HG03280 (cell line): Measurements from ENCODE around the gene SLC6A20.

Experiments used
- ATAC-seq: cut with Tn5 transposase; IDR thresholded peaks from one replicate; pipeline ENCODE4 v1.9.1; 2021; ENCODE audit warnings: mild to moderate bottlenecking, moderate library complexity; ENCODE audit not compliant: unreplicated experiment

The SLC6A20 gene

GRCh38 chr3:45802146-45802545, 5.8 kb upstream of the SLC6A20 start:
- no peak for ATAC-seq

DNA sequence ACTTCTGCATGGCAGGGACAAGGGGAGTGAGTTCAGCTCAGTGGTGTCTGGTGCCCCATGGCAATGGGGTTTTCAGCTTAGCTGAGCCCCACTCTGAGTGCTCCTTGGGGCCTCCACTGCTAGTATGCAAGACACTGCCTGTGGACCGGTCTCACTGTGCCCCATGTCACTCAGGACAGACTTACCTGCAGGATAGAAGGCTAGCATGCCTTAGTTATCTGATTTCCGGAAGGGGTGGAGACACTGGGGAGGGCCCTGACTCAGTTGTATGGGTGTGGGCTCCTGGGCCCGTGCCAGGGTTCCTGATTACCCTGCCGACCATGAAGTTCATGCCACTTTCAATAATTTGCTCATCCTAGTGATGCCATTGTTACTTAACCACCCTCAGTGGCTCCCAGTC, 4.3 kb upstream of the SLC6A20 start:
- ATAC-seq, result no peak

GRCh38 chr3:45799586-45799985, 3.2 kb upstream of the SLC6A20 start:
- ATAC-seq, result no peak

DNA sequence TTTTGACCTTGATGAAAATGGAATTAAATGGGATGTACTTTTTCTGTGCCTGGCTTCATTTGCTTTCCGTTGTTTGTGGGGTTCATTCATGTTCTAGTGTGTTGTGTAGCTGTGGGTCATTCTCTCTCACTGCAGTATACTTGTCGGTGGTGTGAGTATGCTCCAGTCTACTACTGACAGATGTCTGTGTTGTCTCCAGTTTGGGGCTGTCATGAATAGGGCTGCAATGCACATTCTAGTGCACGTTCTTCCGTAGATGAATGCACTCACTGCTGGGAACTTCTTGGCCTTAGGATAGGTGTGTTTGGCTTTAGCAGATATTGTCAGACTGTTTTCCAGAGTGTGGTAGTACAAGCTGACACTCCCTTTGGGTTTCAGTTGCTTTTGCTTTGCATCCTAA, 1.7 kb upstream of the SLC6A20 start:
- ATAC-seq, result no peak

GRCh38 chr3:45796902-45797637, 734 bp upstream of the SLC6A20 start:
- ATAC-seq, result no peak

GRCh38 chr3:45795509-45795881, 841 bp downstream of the SLC6A20 start:
- ATAC-seq, result no peak

DNA sequence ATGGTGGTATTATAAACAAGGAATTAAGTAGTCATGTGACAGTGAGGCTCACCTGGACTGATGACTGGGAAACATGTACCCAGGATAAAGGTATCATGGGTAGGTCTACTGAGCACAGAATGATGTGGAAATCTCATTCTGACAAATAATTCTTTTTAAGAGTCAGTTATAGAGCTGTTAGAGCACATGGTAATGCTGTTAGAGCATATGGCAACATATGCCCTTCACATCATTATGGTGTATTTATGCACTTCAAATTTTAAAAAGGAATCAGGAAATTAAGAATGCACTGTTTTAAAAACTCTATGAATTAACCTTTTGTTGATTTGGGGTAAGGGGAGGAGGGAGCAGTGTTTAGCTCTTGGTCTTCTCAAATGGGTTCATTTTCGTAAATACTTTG, 1.7 kb downstream of the SLC6A20 start:
- ATAC-seq, result no peak

DNA sequence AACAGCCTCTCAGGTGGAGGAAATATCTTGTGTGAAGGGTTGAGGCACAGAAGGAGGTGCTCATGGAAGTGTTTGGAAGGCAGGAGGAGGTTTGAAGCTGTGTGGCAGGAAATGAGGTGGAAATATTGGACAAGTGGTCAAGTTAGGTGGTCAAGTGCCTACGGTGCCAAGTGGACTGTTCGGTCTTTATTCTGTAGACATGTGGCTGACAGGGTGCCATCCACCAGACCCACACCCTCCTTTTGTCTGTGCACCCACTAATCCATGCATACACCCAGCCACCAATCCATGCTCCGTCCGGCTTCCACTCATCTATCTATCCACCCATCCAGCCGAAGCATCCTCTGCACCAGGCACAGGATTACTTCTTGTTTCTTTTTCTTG, 2.2 kb downstream of the SLC6A20 start:
- ATAC-seq, result no peak

DNA sequence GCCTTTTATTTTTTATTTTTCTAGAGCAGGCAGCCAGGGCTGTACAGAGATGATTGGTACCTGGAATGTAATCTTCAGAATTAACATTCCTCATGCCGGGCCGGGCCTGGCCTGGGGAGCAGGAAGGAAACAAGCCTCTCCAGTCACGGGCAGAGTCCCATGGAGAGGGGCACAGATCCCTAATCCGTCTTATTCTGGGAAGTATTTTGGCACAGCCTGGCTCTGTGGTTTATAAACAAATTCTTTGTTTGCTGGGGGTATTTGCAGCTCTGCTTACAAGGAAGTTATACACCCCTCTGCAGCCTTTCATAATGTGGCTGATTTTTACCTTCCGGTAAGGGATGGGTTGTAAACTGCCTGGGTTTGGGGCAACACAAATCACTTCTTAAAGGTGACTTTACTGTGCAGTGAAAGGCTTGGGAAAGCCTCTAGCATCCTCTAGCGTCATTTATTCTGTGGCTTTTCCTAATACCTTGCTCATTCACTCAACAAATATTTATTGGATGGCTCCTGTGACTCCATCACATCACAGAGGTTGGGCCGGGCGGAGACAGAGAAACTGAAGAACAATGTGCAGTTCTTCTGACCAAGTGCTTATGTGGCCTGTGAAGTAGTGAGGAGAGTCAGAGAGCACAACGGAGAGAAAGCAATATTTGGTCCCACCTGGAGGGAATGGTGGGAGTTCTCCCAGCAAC, 2.7 kb downstream of the SLC6A20 start:
- ATAC-seq, result no peak

DNA sequence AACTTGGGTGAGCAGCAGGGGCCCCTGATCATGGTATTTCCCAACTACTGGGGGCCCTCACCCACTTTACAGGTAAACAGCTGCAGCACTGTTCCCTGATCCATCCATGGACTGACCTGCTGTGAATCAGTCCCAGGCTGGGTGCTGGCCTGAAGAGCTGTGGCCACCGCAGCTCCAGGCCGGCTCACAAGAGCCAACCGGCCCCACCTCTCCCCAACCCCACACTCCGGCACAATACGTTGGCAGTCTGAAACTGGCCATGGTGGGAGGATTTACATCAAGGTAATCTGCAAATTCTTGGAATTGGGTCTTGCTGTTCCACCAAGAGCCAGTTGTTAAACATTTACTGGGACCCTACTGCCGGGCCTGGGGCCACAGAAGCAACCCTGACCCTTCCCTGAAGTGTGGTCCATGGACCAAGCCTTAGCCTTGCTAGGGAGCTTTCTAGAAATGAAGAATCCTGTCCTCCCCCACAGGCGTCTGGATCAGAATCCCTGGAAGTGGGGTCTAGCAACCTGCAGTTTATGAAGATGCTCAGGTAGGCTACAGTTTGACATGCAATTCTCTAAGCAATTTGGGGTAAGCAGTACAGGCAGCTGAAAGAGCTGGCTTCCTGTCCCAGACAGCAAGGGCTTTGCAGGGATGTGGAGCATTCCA, 3.7 kb downstream of the SLC6A20 start:
- no peak for ATAC-seq

GRCh38 chr3:45792036-45792435, 4.3 kb downstream of the SLC6A20 start:
- ATAC-seq, result no peak

- no peak for ATAC-seq
Observed at GRCh38 chr3:45790596-45790995, 5.7 kb downstream of the SLC6A20 start.

GRCh38 chr3:45789235-45789812, 7.0 kb downstream of the SLC6A20 start:
- ATAC-seq, result no peak

GRCh38 chr3:45787551-45787950, 8.8 kb downstream of the SLC6A20 start:
- ATAC-seq, result no peak

- ATAC-seq, result no peak
Observed at GRCh38 chr3:45786801-45787495, 9.4 kb downstream of the SLC6A20 start.

GRCh38 chr3:45785605-45786150, 10.7 kb downstream of the SLC6A20 start:
- ATAC-seq, result no peak

DNA sequence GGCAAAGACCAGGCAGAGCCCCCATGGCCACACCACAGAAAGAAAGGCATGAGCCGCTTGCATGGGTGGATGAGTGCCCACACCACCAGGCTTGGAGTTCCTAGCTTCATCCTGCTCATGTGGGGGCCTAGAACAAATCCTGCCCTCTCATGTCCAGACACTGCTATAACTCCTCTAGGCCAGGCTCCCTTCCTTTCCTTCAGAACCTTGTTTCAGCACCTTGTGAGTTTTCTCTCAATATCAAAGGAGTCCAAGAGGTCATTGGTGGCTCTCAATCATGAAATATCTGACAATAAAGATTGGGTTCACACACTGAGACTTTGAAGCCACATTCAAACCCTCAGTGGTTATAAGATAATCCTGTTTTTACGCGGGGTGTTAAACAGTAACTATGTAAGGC, 12.7 kb downstream of the SLC6A20 start:
- no peak for ATAC-seq

DNA sequence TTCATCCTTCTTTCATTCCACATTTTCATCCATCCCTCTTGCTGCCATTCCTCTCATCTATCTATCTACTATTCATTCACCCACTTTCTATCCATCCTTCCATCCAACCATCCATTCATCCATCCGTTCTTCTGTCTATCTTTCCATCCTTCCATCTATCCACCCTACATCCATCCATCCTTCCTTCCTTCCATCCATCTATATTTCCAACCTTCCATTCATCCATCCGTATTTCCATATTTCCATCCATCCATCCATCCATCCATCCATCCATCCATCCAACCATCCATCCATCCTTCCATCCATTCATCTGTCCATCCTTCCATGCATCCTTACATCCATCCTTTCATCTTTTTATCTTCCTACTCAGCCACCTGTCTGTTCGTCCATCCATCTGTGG, 14.0 kb downstream of the SLC6A20 start:
- no peak for ATAC-seq

DNA sequence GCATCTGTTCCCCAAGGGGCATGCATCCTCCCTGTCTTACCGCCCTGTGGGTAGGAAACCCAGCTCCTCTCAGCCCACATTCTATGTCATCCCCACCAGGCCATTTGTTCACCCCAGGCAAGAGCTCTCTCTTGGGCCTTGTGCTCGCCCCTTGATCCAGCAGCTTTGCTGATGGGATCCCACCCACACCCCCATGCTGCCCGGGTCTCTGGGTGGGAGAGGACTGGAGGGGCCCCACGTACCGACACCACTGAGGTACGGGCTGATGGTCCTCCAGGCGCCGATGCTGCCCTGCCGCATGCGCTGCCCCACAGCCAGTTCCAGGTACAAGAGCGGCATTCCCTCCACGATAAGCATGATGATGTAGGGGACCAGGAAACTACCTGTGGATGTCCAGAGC, 14.5 kb downstream of the SLC6A20 start:
- ATAC-seq, result no peak

DNA sequence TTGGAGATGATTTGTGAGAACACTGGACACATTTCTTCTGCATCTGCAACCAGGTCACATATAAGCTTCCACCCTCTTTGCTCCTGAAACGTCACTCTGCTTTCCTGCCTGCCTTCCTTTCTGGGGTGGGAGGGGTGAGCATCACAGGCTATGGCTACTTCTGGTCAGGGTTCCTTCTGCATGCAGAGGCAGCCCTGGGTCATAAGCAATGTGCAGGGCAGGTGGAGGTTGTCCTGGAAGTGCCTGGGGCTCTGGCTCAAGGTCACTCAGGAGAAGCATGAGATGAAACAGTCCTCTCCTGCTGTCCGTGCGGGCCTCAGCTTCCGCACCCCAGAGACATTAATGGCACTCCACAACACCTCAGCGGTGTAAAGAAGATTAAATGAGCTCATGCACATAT, 15.1 kb downstream of the SLC6A20 start:
- no peak for ATAC-seq
